Esophagus muscularis mucosa (tissue), 4 donors: ENCODE measurements around the gene TAPT1. TPM values are rescaled to one million over a fixed set of nuclear protein-coding genes. Genes with fewer than 3 reads are reported as not detected.

Source experiments
- DNase-seq: peaks from one replicate; pipeline ENCODE4 v3.0.0-alpha.2; 2017; ENCODE audit errors: extremely low spot score
- H3K27ac ChIP-seq, 4 donors: fragments of 200-600 bp; sonication (generic); replicated peaks in 1 of 4; 1 replicate in 3 of 4; 2 replicates in 1 of 4; pipeline ENCODE4 v1.5.1; 2016 to 2019; ENCODE audit warnings: mild to moderate bottlenecking in 1 of 4
- H3K27me3 ChIP-seq, 4 donors: fragments of 200-600 bp; sonication (generic); one replicate each; pipeline versions ENCODE4 v1.5.1 to v1.6.0; 2016 to 2019
- H3K36me3 ChIP-seq, 4 donors: fragments of 200-600 bp; sonication (generic); one replicate each; pipeline ENCODE4 v1.5.1; 2016 to 2019
- H3K4me1 ChIP-seq, 4 donors: fragments of 200-600 bp; sonication (generic); one replicate each; pipeline ENCODE4 v1.5.1; 2016 to 2019
- H3K4me3 ChIP-seq, 4 donors: fragments of 200-600 bp; sonication (generic); 1 replicate in 2 of 4; 2 replicates in 2 of 4; pipeline ENCODE4 v1.5.1; 2016 to 2019; ENCODE audit warnings: mild to moderate bottlenecking in 4 of 4, moderate library complexity in 1 of 4
- H3K9me3 ChIP-seq, 4 donors: fragments of 200-600 bp; sonication (generic); 1 replicate in 3 of 4; 2 replicates in 1 of 4; pipeline ENCODE4 v1.5.1; 2016 to 2019
- EP300 ChIP-seq: sonication (generic); formaldehyde crosslinking; IDR thresholded peaks from one replicate; pipeline ENCODE4 v1.6.1; 2017; ENCODE audit warnings: antibody characterized with exemption
- POLR2A ChIP-seq: fragments of 450-650 bp; IDR thresholded peaks from one replicate; pipeline ENCODE4 v1.6.1; 2017; ENCODE audit warnings: antibody characterized with exemption, moderate library complexity, mild to moderate bottlenecking, low read depth
- POLR2AphosphoS5 ChIP-seq, 2 donors: sonication (generic); formaldehyde crosslinking; IDR thresholded peaks; one replicate each; pipeline ENCODE4 v1.6.1; 2017; ENCODE audit warnings: antibody characterized with exemption in 2 of 2
- WGBS: methylation state at CpG from one replicate; pipeline ENCODE4 v1.1.5; 2018; 5-methylcytosine and 5-hydroxymethylcytosine counted together
- intact Hi-C: fragments of 100-400 bp; cut with DNase I; formaldehyde crosslinking; loops from one replicate; pipeline ENCODE4 v1.15.1; 2023
- total RNA-seq, 4 donors: library from RNA; depleted of rRNA; stranded (reverse); fragments of >200 nt; gene quantifications; one replicate each; pipeline versions ENCODE4 v1.1.0 to v1.2.1, GENCODE V29; 2016
- TF ChIP-seq, protein P1 (sequence below), 3 experiments: fragments of 200-600 bp in 2 of 3; fragments of 450-650 bp in 1 of 3; sonication (generic) in 2 of 3; IDR thresholded peaks; one replicate each; pipeline ENCODE4 v1.5.1; 2017 to 2019; ENCODE audit warnings: antibody characterized with exemption in 3 of 3, mild to moderate bottlenecking in 2 of 3, moderate library complexity in 1 of 3

The TAPT1 gene
- total RNA-seq, 4 donors from 2014 or later: 18.1 to 27.4 (median 21.6) TPM

DNA sequence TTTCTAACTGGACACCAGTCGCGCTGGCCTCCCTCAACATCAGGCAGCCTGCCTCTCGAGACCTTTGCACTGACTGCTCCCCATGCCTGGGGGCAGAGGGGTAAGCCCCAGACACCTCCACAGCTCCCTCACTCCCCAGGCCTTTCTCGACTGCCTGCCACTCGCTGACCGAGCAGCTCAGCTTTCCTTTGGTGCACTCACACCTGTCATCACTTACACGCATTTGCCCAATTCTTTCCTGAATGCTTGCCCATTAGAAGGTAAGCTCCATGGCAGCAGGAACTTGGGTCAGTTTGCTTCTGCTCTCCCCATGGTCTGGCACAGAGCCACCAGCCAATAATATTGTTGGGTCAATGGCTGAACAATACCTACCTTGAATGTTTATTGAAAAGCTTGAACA is 110.3 kb downstream of the TAPT1 start:
- Histone ChIP-seq H3K27ac (no peak overlapping the region), H3K9me3 (no peaks in the 10 kb centered on the region)

DNA sequence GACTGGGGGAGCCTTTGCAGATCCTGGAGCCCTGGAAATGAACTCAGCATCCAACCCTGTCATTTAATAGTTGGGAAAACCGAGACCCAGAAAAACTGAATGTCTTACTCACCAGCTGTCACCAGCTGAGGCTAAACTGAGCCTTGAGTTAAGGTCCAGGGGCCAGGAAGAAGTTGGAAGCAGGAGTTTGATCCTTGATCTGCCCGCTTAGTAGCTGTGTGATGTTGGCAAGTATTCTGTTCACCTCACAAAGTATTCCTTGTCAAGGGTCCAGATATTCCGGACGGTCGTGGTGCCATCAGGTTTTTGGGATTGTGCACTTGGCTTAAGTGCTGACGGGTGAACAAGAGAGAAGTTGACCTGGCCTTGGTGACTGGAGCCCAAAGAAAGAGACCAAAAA is 111.7 kb downstream of the TAPT1 start:
- H3K4me3 ChIP-seq: no peak overlapping the region
- whole genome bisulfite sequencing: 95% methylated on average over 6 of the region's 6 CpGs
- H3K4me1 ChIP-seq: peaks cover 0 to 14% (median 9%) of the 10 kb centered on the region in 4 donors
- intact Hi-C loops: no loop called here
- DNase-seq: peak; percentile 87
- no peaks in the 10 kb centered on the region for H3K27me3 ChIP-seq
- no peak overlapping the region for H3K27ac ChIP-seq
- no peak for TF ChIP-seq EP300
- no peak for TF ChIP-seq POLR2A
- TF ChIP-seq, protein P1, sequence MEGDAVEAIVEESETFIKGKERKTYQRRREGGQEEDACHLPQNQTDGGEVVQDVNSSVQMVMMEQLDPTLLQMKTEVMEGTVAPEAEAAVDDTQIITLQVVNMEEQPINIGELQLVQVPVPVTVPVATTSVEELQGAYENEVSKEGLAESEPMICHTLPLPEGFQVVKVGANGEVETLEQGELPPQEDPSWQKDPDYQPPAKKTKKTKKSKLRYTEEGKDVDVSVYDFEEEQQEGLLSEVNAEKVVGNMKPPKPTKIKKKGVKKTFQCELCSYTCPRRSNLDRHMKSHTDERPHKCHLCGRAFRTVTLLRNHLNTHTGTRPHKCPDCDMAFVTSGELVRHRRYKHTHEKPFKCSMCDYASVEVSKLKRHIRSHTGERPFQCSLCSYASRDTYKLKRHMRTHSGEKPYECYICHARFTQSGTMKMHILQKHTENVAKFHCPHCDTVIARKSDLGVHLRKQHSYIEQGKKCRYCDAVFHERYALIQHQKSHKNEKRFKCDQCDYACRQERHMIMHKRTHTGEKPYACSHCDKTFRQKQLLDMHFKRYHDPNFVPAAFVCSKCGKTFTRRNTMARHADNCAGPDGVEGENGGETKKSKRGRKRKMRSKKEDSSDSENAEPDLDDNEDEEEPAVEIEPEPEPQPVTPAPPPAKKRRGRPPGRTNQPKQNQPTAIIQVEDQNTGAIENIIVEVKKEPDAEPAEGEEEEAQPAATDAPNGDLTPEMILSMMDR (IDR thresholded peaks at IDR 0.05): no peak
- TF ChIP-seq POLR2AphosphoS5 (IDR thresholded peaks at IDR 0.05): no peak
- H3K9me3 ChIP-seq: no peaks in the 10 kb centered on the region
- no peaks in the 10 kb centered on the region for H3K36me3 ChIP-seq

More for the DNA sequence above, 110.3 kb downstream of the TAPT1 start:
- peak; percentile 75 for DNase-seq
- 96% methylated on average over 7 of the region's 7 CpGs for WGBS
- intact Hi-C loops: no loop called here
- H3K27me3 ChIP-seq: no peaks in the 10 kb centered on the region
- no peak overlapping the region for H3K4me3 ChIP-seq
- H3K4me1 ChIP-seq: peaks cover 0 to 14% (median 9%) of the 10 kb centered on the region in 4 donors
- H3K36me3 ChIP-seq: no peaks in the 10 kb centered on the region
- no peak for TF ChIP-seq POLR2AphosphoS5 (IDR thresholded peaks at IDR 0.05)
- TF ChIP-seq EP300: no peak
- TF ChIP-seq POLR2A: no peak
- TF ChIP-seq, protein P1 (IDR thresholded peaks at IDR 0.05): no peak

DNA sequence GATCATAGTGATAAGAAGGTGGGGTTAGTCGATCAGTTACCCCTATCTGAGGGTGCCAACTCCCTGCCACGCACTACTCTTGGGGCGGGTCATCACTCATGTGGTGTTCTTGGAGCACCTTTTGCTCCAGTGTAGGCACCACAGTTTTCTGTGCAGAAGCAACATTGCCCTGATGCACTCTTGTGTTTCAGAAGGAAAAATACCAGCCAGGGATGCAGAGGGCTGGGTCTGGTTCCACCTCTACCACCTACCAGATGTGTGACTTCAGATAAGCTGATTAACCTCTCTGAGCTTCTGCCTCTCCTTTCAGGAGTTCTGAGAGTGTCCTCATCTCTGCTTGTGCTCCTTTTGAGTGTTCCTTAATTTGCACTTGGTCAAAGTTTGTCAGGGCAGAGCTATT is 112.5 kb downstream of the TAPT1 start:
- TF ChIP-seq POLR2A (no peak), EP300 (no peak), POLR2AphosphoS5 (IDR thresholded peaks at IDR 0.05) (no peak)
- TF ChIP-seq, protein P1 (IDR thresholded peaks at IDR 0.05): no peak
- WGBS: 93% methylated on average over 3 of the region's 3 CpGs
- intact Hi-C loops: no loop called here

DNA sequence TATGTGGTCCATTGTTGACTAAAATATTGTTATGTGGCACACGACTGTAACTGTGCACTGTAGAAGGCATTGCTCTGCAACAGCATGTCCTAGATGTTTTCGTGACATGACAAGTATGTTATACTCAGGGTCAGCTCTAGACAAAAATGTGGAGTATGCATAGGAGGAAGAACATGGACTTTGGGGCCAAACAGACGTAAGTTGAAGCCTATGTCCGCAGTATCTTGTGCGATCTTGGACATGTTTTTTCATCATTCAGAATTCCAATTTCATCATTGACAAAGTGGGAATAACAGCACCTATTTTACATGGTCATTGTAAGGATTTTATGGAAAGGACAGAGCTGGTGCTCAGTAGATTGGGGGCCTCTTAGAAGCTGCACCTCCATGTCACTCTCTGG is 114.7 kb downstream of the TAPT1 start:
- Histone ChIP-seq H3K27ac (no peak overlapping the region), H3K4me1 (no peaks in the 10 kb centered on the region), H3K27me3 (no peaks in the 10 kb centered on the region), H3K4me3 (no peak overlapping the region), H3K36me3 (no peaks in the 10 kb centered on the region), H3K9me3 (no peaks in the 10 kb centered on the region)
- intact Hi-C loops: no loop called here
- TF ChIP-seq EP300: no peak
- no peak for TF ChIP-seq POLR2A
- no peak for TF ChIP-seq POLR2AphosphoS5 (IDR thresholded peaks at IDR 0.05)
- TF ChIP-seq, protein P1 (IDR thresholded peaks at IDR 0.05): no peak
- peak; percentile 57 for DNase-seq
- whole genome bisulfite sequencing: 83% methylated on average over 5 of the region's 5 CpGs

More for the DNA sequence above, 112.5 kb downstream of the TAPT1 start:
- Histone ChIP-seq H3K4me1 (peaks cover 0 to 12% (median 9%) of the 10 kb centered on the region in 4 donors), H3K36me3 (no peaks in the 10 kb centered on the region), H3K27ac (no peak overlapping the region), H3K9me3 (no peaks in the 10 kb centered on the region), H3K27me3 (no peaks in the 10 kb centered on the region), H3K4me3 (no peak overlapping the region)
- DNase-seq: peak; percentile 72

DNA sequence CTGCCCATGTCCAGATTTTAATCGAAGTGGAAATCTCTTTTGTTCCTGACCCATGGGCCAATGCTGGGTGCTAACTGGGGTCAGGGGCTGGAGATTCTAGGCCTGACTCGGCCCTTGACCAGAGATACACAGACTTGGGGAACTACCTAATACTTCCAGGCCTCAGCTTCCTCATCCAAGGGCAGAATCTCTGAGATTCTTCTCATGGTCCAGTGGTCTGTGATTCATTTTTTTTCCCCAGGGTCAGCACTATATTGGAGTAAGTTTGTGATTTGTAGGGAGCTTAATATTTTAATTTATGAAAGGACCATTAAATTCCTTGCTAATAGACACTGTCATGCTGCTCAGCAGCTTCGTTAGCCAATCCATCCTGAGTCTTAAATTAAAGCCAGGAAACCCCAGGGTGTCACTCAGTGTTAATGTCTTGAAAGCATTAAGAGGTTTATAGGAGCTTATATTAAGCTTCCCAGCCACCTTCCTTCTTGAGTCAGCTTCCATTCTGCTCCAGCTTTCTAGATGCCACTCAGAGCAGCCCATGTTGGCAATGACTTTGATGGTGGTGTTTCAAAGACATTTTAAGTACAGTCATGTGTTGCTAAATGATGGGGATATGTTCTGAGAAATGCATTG is 115.5 kb downstream of the TAPT1 start:
- no peaks in the 10 kb centered on the region for H3K4me1 ChIP-seq
- DNase-seq: peak; percentile 50
- H3K9me3 ChIP-seq: no peaks in the 10 kb centered on the region
- H3K27ac ChIP-seq: no peak overlapping the region
- no peak overlapping the region for H3K4me3 ChIP-seq
- no peaks in the 10 kb centered on the region for H3K27me3 ChIP-seq
- intact Hi-C loops: no loop called here
- H3K36me3 ChIP-seq: no peaks in the 10 kb centered on the region
- no peak for TF ChIP-seq POLR2AphosphoS5 (IDR thresholded peaks at IDR 0.05)
- TF ChIP-seq, protein P1 (IDR thresholded peaks at IDR 0.05): no peak
- no peak for TF ChIP-seq EP300
- no peak for TF ChIP-seq POLR2A
- 88% methylated on average over 3 of the region's 3 CpGs for WGBS
